Vagina (tissue), 2 donors: ENCODE results near the gene SLC48A1.

Experiments used
- POLR2A ChIP-seq, 2 donors: fragments of 450-650 bp; IDR thresholded peaks; one replicate each; pipeline ENCODE4 v1.6.1; 2017; ENCODE audit warnings: antibody characterized with exemption in 2 of 2, mild to moderate bottlenecking in 2 of 2, moderate library complexity in 2 of 2
- TF ChIP-seq, protein P1 (sequence below), 3 experiments: fragments of 450-650 bp in 2 of 3; fragments of 200-600 bp in 1 of 3; sonication (generic) in 1 of 3; IDR thresholded peaks; one replicate each; pipeline ENCODE4 v1.5.1; 2017 to 2019; ENCODE audit warnings: antibody characterized with exemption in 3 of 3, mild to moderate bottlenecking in 2 of 3, moderate library complexity in 2 of 3

DNA sequence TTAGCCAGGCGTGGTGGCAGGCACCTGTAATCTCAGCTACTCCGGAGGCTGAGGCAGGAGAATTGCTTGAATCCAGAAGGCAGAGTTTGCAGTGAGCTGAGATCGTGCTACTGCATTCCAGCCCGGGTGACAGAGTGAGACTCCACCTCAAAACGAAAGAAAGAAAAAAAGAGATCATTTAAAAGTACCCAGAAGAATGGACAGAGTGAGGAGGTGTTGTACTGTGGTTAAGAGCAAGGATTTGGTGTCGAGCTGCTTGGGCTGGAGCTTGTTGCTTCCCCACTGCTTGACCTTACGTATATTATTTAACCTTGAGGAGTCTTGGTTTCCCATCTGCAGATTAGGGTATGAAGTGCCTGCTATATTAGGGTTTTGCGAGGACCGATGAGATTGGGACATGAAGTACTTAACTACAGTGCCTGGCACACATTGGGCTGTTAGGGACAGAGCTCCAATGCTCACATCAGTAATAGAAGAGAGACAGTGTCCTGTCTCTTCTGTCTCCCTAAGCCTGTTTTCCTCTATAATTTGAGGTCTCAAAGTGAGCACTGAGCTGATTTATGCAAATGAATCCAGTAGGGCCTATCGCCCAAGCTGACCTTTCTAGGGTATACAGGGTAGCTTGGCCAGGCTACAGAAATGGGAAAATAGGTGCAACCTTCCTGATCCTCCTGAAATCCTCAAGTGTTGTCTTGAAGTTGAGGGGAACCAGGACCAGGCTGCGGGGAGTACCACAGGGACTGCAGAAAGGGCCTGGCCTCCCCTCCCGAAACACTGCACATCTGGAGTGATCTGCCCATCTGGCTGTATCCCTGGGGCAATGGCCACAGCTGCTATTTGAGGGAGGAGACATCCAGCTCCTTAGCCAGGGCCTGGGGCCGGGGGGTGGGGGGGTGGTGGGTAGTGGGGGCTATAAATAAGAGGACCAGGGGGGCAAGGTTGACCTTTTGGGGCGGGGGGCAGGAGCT, 55.3 kb downstream of the SLC48A1 start:
- TF ChIP-seq, protein P1, sequence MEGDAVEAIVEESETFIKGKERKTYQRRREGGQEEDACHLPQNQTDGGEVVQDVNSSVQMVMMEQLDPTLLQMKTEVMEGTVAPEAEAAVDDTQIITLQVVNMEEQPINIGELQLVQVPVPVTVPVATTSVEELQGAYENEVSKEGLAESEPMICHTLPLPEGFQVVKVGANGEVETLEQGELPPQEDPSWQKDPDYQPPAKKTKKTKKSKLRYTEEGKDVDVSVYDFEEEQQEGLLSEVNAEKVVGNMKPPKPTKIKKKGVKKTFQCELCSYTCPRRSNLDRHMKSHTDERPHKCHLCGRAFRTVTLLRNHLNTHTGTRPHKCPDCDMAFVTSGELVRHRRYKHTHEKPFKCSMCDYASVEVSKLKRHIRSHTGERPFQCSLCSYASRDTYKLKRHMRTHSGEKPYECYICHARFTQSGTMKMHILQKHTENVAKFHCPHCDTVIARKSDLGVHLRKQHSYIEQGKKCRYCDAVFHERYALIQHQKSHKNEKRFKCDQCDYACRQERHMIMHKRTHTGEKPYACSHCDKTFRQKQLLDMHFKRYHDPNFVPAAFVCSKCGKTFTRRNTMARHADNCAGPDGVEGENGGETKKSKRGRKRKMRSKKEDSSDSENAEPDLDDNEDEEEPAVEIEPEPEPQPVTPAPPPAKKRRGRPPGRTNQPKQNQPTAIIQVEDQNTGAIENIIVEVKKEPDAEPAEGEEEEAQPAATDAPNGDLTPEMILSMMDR (IDR thresholded peaks at IDR 0.05): no peak
- no peak for TF ChIP-seq POLR2A (IDR thresholded peaks at IDR 0.05)
